Stimulated activated CD8-positive, alpha-beta memory T cell treated with anti-CD3 and anti-CD28 coated beads, Interleukin-15, amount 100 ng/mL, for 4 hours (primary cell): ENCODE measurements around the gene ACE.

Experiments
- DNase-seq, 2 donors: peaks; one replicate each; pipeline ENCODE4 v3.0.0-alpha.2; 2020; ENCODE audit warnings: low read depth in 2 of 2

Gene ACE

GRCh38 chr17:63474586-63475460 lies 2.0 kb upstream of the ACE start:
- no peak for DNase-seq

- no peak for DNase-seq
Measured at GRCh38 chr17:63475491-63476412, 1.1 kb upstream of the ACE start.

- no peak for DNase-seq
Measured at GRCh38 chr17:63476459-63476853, 405 bp upstream of the ACE start.

- no peak for DNase-seq
Measured at GRCh38 chr17:63477480-63478440, 899 bp downstream of the ACE start.

GRCh38 chr17:63478814-63479494 lies 2.1 kb downstream of the ACE start:
- peak; percentile 37 to 48 for DNase-seq

GRCh38 chr17:63479495-63480184 lies 2.8 kb downstream of the ACE start:
- no peak for DNase-seq

- no peak for DNase-seq
Measured at GRCh38 chr17:63480192-63480784, 3.4 kb downstream of the ACE start.

- DNase-seq = no peak
Measured at GRCh38 chr17:63480826-63481487, 4.1 kb downstream of the ACE start.

- DNase-seq = no peak
Measured at GRCh38 chr17:63481488-63481870, 4.6 kb downstream of the ACE start.

GRCh38 chr17:63482509-63482908 lies 5.6 kb downstream of the ACE start:
- DNase-seq = no peak

- no peak for DNase-seq
Measured at GRCh38 chr17:63483038-63483437, 6.2 kb downstream of the ACE start.

- no peak for DNase-seq
Measured at GRCh38 chr17:63483655-63484575, 7.1 kb downstream of the ACE start.

- no peak for DNase-seq
Measured at GRCh38 chr17:63486317-63487013, 9.6 kb downstream of the ACE start.

- DNase-seq = no peak
Measured at GRCh38 chr17:63487014-63487339, 10.1 kb downstream of the ACE start.

GRCh38 chr17:63488851-63489250 lies 12.0 kb downstream of the ACE start:
- no peak for DNase-seq

GRCh38 chr17:63489291-63489690 lies 12.4 kb downstream of the ACE start:
- no peak for DNase-seq

- no peak for DNase-seq
Measured at GRCh38 chr17:63490329-63490728, 13.5 kb downstream of the ACE start.

GRCh38 chr17:63490858-63491400 lies 14.1 kb downstream of the ACE start:
- no peak for DNase-seq
